ENCODE data around the gene STYXL1. TPM values are rescaled to one million over a fixed set of nuclear protein-coding genes. Genes with fewer than 3 reads are reported as not detected.
"Not testable (repeated sequence)": the region's sequence is repeated elsewhere in the genome, so short reads cannot be mapped to it uniquely, and the experiment has no call there.

Gene STYXL1
- total and polyA plus RNA-seq, 8 donors: 13.3 to 47.6 (median 22.7) TPM

DNA sequence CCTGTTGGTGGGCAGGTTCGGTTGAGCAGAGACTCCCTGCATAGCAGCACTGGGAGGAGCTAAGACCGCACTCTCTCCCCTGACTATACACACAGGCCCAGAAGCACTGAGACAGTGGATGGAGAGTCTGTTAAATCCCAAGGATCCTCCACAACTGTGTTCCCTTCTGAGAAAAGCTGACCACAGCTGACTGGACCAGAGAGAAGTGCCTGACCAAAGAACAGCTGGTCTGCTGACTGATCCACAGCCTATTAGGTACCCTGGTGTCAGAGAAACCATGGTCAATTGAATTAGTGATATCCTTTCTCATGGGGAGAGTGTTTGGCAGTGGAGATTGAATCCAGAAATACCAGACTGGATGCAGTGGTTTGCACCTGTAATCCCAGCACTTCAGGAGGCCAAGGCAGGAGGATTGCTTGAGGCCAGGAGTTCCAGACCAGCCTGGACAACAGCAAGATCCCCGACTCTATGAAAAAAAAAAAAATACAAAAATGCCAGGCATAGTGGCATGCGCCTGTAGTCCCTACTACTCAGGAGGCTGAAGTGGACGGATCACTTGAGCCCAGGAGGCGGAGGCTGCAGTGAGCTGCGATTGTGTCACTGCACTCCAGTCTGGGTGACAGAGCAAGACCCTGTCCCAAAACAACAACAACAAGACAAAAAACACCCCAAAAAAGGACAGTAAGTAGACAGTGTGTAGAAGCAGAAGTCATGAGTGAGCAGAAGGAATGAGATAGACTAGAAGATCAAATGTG is 25.6 kb downstream of the STYXL1 start:
- H3K27me3 ChIP-seq: no peaks in the 10 kb centered on the region
- 93 to 94% methylated on average over 7 of the region's 7 CpGs for WGBS, 2 donors
- H3K9me3 ChIP-seq: no peaks in the 10 kb centered on the region
- H3K27ac ChIP-seq: no peak overlapping the region
- ATAC-seq: no peak
- no peak for FAIRE-seq
- peak in 1 of 6 donors; percentile 13 for DNase-seq
- TF ChIP-seq, protein P1, sequence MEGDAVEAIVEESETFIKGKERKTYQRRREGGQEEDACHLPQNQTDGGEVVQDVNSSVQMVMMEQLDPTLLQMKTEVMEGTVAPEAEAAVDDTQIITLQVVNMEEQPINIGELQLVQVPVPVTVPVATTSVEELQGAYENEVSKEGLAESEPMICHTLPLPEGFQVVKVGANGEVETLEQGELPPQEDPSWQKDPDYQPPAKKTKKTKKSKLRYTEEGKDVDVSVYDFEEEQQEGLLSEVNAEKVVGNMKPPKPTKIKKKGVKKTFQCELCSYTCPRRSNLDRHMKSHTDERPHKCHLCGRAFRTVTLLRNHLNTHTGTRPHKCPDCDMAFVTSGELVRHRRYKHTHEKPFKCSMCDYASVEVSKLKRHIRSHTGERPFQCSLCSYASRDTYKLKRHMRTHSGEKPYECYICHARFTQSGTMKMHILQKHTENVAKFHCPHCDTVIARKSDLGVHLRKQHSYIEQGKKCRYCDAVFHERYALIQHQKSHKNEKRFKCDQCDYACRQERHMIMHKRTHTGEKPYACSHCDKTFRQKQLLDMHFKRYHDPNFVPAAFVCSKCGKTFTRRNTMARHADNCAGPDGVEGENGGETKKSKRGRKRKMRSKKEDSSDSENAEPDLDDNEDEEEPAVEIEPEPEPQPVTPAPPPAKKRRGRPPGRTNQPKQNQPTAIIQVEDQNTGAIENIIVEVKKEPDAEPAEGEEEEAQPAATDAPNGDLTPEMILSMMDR (IDR thresholded peaks at IDR 0.05): no peak
- no peaks in the 10 kb centered on the region for H3K4me1 ChIP-seq
- peaks cover 0 to 13% (median 0%) of the 10 kb centered on the region in 3 donors for H3K36me3 ChIP-seq
- no peak overlapping the region for H3K4me3 ChIP-seq
- intact Hi-C loops (cut with DNase I): loop anchor here (5.0 to 10.0 kb wide), 3 partner anchors 155 to 160 kb away; no protein-coding TSS in a partner anchor

DNA sequence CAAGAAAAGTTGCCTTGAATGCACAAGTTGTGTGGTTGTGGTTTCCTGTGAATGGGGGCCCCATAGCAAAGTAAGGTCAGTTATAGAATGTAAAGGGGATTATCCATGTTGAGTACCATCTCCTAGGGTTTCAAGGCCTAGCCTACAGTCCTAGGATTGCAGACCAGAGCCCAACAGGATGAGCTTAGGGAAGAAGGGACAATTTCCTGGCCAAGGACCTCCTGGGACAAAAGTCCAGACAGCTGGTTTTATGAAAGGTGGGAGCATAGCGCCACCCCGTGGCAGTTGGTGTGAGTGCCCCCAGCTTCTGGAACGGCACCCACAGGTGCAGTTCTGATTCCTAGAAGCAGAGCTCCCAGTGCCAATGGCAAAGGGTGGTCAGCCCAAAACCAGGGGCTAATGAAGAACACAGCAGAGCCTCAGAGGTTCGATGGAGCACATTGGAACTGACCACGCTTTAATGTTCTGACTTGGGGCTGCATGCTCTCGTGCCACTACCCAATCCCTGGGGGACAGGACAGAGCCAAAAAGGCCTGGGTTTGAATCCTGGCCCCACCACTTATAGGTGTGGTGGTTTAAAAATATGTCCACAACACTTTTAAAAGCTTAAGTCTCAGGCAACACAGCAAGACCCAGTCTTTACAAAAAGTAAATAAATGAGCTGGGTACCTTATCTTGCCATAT is 27.6 kb downstream of the STYXL1 start:
- no peak for FAIRE-seq

GRCh38 chr7:76018520-76018919 is 29.3 kb downstream of the STYXL1 start:
- FAIRE-seq; intact Hi-C loops (cut with DNase I); H3K27ac ChIP-seq; DNase-seq; ATAC-seq; H3K4me1 ChIP-seq; H3K4me3 ChIP-seq; H3K9me3 ChIP-seq; H3K27me3 ChIP-seq: not testable (repeated sequence)
- H3K36me3 ChIP-seq: peaks cover 0 to 13% (median 0%) of the 10 kb centered on the region in 3 donors
- WGBS, 2 donors: 97 to 99% methylated on average over 4 of the region's 4 CpGs

More for the DNA sequence above, 27.6 kb downstream of the STYXL1 start:
- peaks cover 0 to 13% (median 0%) of the 10 kb centered on the region in 3 donors for H3K36me3 ChIP-seq
- H3K27me3 ChIP-seq: no peaks in the 10 kb centered on the region
- no peaks in the 10 kb centered on the region for H3K9me3 ChIP-seq
- H3K27ac ChIP-seq: no peak overlapping the region
- intact Hi-C loops (cut with DNase I): loop anchor here (5.0 to 10.0 kb wide), 3 partner anchors 153 to 158 kb away; no protein-coding TSS in a partner anchor
- ATAC-seq: peak; percentile 68 to 95 (median 92)
- WGBS, 2 donors: 41 to 44% methylated on average over 6 of the region's 6 CpGs
- no peak overlapping the region for H3K4me3 ChIP-seq
- H3K4me1 ChIP-seq: no peaks in the 10 kb centered on the region
- TF ChIP-seq, protein P1 (IDR thresholded peaks at IDR 0.05): peak; percentile 84 to 86 (median 84)
- DNase-seq: peak; percentile 40 to 88 (median 76)

DNA sequence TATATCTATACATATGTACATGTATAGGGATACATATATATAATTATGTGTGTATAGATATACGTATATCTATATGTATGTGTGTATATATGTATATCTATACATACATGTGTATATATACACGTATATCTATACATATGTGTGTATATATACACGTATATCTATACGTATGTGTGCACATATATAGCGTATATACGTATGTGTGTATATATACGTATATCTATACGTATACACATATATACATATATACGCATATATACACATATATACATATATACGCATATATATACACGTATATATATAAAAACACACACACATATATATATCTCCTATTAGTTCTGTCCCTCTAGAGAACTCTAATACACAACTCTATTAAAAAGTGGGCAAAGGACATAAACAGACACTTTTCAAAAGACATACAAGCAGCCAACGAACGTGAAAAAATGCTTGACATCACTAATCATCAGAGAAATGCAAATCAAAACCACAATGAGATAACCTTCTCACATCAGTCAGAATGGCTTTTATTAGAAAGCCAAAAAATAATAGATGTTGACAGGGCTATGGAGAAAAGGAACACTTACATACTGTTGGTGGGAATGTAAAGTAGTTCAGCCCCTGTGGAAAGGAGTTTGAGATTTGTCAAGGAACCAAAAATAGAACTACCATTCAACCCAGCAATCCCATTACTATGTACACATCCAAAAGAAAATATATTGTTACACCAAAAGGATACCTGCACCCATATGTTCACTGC is 31.4 kb downstream of the STYXL1 start:
- WGBS, 2 donors: 88 to 89% methylated on average over 13 of the region's 13 CpGs
- no peak overlapping the region for H3K4me3 ChIP-seq
- no peak for ATAC-seq
- no peaks in the 10 kb centered on the region for H3K27me3 ChIP-seq
- intact Hi-C loops (cut with DNase I): no loop called here
- FAIRE-seq: peak; percentile 17
- H3K9me3 ChIP-seq: no peaks in the 10 kb centered on the region
- TF ChIP-seq, protein P1 (IDR thresholded peaks at IDR 0.05): no peak
- H3K4me1 ChIP-seq: no peaks in the 10 kb centered on the region
- H3K27ac ChIP-seq: no peak overlapping the region
- DNase-seq: no peak
- peaks cover 0 to 7% (median 0%) of the 10 kb centered on the region in 3 donors for H3K36me3 ChIP-seq

DNA sequence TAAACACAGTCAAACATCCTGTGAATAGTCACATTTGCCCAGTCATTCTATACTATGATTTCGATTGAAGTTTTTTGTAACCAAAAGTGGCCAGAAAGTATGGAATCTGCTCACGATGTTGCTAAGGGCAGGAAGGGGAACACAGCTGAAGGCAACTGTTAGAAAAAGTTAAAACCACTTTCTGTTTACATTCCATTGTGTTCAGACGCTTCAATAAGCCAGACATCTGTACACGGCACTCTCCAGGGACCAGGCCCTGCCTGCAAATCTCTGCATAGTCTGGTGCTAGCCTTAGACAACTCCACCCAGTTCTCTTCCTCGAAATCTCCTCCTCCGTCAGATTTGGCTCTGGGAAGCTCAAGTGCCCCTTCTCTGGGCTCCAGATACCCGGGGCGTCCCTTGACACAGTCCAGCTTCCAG is 36.3 kb downstream of the STYXL1 start:
- ATAC-seq (peak in 3 of 4 donors; percentile 30 to 43 (median 41)), FAIRE-seq (no peak), DNase-seq (peak in 1 of 6 donors; percentile 5)
- Histone ChIP-seq H3K9me3 (no peaks in the 10 kb centered on the region), H3K27me3 (no peaks in the 10 kb centered on the region), H3K4me3 (no peak overlapping the region), H3K4me1 (no peaks in the 10 kb centered on the region), H3K36me3 (peaks cover 0 to 4% (median 0%) of the 10 kb centered on the region in 3 donors), H3K27ac (no peak overlapping the region)
- WGBS, 2 donors: 82 to 83% methylated on average over 8 of the region's 8 CpGs
- TF ChIP-seq, protein P1 (IDR thresholded peaks at IDR 0.05): no peak
- intact Hi-C loops (cut with DNase I): no loop called here
